ENCODE data around the gene LYPLA2. TPM values are rescaled to one million over a fixed set of nuclear protein-coding genes. Genes with fewer than 3 reads are reported as not detected.
"Not testable (repeated sequence)": the region's sequence is repeated elsewhere in the genome, so short reads cannot be mapped to it uniquely, and the experiment has no call there.

Gene LYPLA2
- total RNA-seq, 1 donor from 2014 or later: 86.4 TPM

DNA sequence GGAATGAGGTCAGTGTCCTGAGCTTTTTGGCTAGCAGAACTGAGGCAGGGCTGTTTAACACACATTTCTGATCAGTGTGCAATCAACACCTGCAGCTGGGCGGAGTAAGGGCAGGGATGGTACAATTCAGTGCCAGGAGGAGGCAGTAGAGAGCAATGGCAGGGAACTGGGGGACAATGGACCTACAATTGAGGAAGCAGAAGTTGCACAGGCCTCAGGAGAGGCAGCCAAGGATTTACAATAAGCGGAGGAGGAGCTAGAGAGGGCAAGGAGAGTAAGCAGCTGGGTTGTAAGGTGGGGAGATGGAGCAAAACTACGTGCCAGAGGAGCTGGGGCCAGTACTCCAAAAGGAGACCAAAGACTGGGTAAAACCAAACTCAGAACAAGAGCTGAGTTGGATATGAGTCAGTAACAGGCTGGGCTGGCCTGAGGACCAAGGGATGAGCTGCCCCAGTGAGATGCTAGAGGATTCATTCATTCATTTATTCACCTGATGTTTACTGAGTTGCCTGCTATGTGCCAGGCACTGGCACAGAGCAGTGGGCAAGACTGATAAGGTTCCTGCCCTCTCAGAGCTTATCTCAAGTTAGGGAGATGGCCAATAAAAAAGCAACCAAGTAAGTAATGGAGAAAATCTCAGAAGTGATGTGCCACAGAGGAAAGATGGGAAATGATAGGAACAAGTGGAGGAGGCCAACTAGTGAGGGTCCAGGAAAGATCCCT, 20.0 kb downstream of the LYPLA2 start:
- peaks cover 17% of the 10 kb centered on the region for H3K36me3 Mint-ChIP-seq (ENCODE audit: low read depth)
- no peak overlapping the region for H3K4me3 Mint-ChIP-seq (ENCODE audit: low read depth)
- DNase-seq (ENCODE audit: low spot score): peak; percentile 53
- H3K9me3 Mint-ChIP-seq: no peaks in the 10 kb centered on the region
- H3K27ac Mint-ChIP-seq: no peak overlapping the region
- peaks cover 3% of the 10 kb centered on the region for H3K4me1 Mint-ChIP-seq (ENCODE audit: low read depth)
- intact Hi-C loops (cut with micrococcal nuclease): loop anchor here (1.0 kb wide), 1 partner anchor 106 kb away; no protein-coding TSS in a partner anchor
- H3K27me3 Mint-ChIP-seq (ENCODE audit: low read depth): no peaks in the 10 kb centered on the region

DNA sequence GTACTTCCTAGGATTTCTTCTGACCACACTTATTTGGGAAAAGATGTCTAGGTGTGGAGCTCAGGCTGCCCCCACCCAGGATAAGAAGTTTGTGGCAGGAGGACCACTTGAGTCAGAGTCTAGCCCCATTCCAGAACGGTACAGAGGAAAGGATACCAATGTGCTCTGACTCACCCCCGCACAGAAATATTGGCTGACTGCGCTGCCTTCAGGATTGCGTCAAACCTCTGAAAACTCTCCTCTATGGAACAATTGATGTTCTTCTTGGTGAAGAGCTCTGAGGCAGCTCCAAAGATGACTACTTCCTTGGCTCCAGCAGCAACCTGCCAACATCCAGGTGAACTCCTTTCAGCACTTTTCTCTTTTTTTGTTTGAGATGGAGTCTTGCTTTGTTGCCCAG, 23.1 kb downstream of the LYPLA2 start:
- no peaks in the 10 kb centered on the region for H3K9me3 Mint-ChIP-seq
- peaks cover 17% of the 10 kb centered on the region for H3K36me3 Mint-ChIP-seq (ENCODE audit: low read depth)
- no peak for DNase-seq (ENCODE audit: low spot score)
- H3K4me3 Mint-ChIP-seq (ENCODE audit: low read depth): no peak overlapping the region
- H3K27me3 Mint-ChIP-seq (ENCODE audit: low read depth): no peaks in the 10 kb centered on the region
- no peak overlapping the region for H3K27ac Mint-ChIP-seq
- intact Hi-C loops (cut with micrococcal nuclease): no loop called here
- peaks cover 2% of the 10 kb centered on the region for H3K4me1 Mint-ChIP-seq (ENCODE audit: low read depth)

DNA sequence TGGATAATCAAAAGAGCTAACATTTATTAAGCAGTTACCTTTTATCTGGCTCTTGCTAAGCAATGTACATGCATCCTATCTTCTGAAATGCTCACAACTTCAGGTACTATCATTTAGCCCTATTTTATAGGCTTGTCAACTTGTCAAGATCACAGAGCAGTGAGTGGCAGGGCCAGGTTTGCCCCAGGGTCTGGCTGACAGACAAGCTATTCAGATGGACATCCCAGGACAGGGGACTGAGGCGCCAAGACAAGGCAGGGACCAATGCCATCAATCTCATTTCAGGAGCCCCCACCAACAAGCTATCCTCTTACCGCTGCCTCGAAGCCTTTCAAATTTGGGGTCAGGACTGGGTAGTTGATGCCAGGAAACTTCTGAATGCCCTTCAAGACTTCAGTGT, 25.4 kb downstream of the LYPLA2 start:
- H3K4me1 Mint-ChIP-seq (ENCODE audit: low read depth): no peaks in the 10 kb centered on the region
- no peaks in the 10 kb centered on the region for H3K27me3 Mint-ChIP-seq (ENCODE audit: low read depth)
- DNase-seq (ENCODE audit: low spot score): no peak
- no peaks in the 10 kb centered on the region for H3K9me3 Mint-ChIP-seq
- H3K4me3 Mint-ChIP-seq (ENCODE audit: low read depth): no peak overlapping the region
- peaks cover 12% of the 10 kb centered on the region for H3K36me3 Mint-ChIP-seq (ENCODE audit: low read depth)
- intact Hi-C loops (cut with micrococcal nuclease): no loop called here
- H3K27ac Mint-ChIP-seq: no peak overlapping the region

DNA sequence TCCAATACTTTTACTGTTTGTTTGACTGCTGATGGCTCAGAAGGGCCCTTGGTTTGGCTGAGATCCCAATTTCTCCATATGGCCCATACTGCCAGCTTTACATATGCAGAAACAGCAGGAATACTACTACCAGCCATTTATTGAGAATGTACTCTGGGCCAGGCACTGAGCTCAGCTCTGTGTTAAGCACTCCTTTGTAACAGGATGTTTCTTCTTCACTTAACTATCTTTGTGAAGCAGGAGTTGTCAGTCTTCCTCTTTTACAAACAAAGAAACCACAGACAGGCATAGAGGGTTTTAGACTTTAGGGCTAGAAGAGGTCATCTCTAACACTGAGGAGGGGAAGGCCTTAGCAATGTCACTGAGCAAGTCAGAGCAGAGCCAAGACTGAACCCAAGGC, 26.0 kb downstream of the LYPLA2 start:
- no peaks in the 10 kb centered on the region for H3K4me1 Mint-ChIP-seq (ENCODE audit: low read depth)
- intact Hi-C loops (cut with micrococcal nuclease): no loop called here
- H3K36me3 Mint-ChIP-seq (ENCODE audit: low read depth): peaks cover 10% of the 10 kb centered on the region
- no peaks in the 10 kb centered on the region for H3K9me3 Mint-ChIP-seq
- no peaks in the 10 kb centered on the region for H3K27me3 Mint-ChIP-seq (ENCODE audit: low read depth)
- no peak overlapping the region for H3K27ac Mint-ChIP-seq
- no peak overlapping the region for H3K4me3 Mint-ChIP-seq (ENCODE audit: low read depth)
- DNase-seq (ENCODE audit: low spot score): no peak

DNA sequence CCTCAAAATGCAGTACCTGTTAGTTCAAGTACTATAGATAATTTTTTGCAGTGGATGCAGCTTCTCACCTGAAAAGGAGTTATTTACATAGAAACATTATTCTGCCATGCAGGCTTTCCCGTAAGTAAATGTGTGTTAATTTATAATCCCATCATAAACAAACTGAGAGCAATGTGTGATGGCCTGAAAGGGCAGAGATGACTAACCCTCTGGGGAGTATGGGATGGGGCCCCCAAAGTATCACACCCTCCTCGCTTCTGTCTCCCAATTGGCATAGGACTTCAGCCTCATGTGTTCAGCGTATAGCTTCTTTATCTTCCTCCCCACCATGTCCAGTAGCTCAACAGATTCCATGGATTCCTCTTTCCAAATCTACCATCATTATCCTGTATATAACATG, 26.7 kb downstream of the LYPLA2 start:
- intact Hi-C loops (cut with micrococcal nuclease): no loop called here
- H3K36me3 Mint-ChIP-seq (ENCODE audit: low read depth): peaks cover 7% of the 10 kb centered on the region
- no peak overlapping the region for H3K27ac Mint-ChIP-seq
- H3K4me1 Mint-ChIP-seq (ENCODE audit: low read depth): no peaks in the 10 kb centered on the region
- H3K9me3 Mint-ChIP-seq: no peaks in the 10 kb centered on the region
- no peak for DNase-seq (ENCODE audit: low spot score)
- H3K27me3 Mint-ChIP-seq (ENCODE audit: low read depth): no peaks in the 10 kb centered on the region
- no peak overlapping the region for H3K4me3 Mint-ChIP-seq (ENCODE audit: low read depth)

DNA sequence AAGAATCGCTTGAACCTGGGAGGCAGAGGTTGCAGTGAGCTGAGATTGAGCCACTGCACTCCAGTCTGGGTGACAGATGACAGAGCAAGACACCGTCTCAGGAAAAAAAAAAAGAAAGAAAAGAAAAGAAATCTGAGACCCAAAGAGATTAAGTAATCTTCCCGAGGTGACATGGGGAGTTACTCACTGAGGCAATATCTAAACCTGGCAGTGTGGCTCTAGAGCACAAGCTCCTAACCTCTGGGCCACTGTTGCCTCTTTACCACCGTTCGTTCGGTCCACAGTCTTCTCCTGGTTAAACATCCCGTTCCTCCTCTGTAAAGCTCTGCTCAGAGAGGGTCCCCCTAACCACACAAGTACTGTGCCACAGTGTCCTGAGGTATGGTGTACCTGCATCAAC, 32.8 kb downstream of the LYPLA2 start:
- Mint-ChIP-seq H3K27me3 (ENCODE audit: low read depth) (no peaks in the 10 kb centered on the region), H3K4me3 (ENCODE audit: low read depth) (peak overlapping the region; percentile 93), H3K36me3 (ENCODE audit: low read depth) (peaks cover 2% of the 10 kb centered on the region), H3K27ac (peak overlapping the region; percentile 38), H3K4me1 (ENCODE audit: low read depth) (peaks cover 16% of the 10 kb centered on the region), H3K9me3 (no peaks in the 10 kb centered on the region)
- intact Hi-C loops (cut with micrococcal nuclease): no loop called here
- DNase-seq (ENCODE audit: low spot score): no peak

DNA sequence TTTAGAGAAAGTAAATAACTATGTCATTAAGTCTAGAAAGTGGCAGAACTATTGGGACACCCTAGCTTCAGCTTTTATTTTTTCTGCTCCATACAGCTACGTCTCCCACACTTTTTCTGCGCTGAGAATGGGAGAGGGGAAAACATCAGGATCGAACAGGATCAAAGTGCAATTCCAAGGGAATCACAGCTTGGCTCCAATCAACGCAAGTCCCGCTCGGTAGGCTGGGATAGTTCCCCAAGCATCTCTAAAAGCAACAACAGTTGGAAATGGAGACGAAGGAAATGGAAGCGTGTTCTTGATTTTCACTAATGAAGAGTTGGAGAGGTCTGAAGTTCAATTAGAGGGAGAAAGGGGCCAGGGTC, 33.7 kb downstream of the LYPLA2 start:
- Mint-ChIP-seq H3K27me3 (ENCODE audit: low read depth) (no peaks in the 10 kb centered on the region), H3K4me1 (ENCODE audit: low read depth) (peaks cover 16% of the 10 kb centered on the region), H3K9me3 (no peaks in the 10 kb centered on the region), H3K4me3 (ENCODE audit: low read depth) (peak overlapping the region; percentile 93), H3K27ac (peak overlapping the region; percentile 91), H3K36me3 (ENCODE audit: low read depth) (peaks cover 2% of the 10 kb centered on the region)
- DNase-seq (ENCODE audit: low spot score): no peak
- intact Hi-C loops (cut with micrococcal nuclease): loop anchor here (5.0 kb wide), 1 partner anchor 93 kb away; no protein-coding TSS in a partner anchor

DNA sequence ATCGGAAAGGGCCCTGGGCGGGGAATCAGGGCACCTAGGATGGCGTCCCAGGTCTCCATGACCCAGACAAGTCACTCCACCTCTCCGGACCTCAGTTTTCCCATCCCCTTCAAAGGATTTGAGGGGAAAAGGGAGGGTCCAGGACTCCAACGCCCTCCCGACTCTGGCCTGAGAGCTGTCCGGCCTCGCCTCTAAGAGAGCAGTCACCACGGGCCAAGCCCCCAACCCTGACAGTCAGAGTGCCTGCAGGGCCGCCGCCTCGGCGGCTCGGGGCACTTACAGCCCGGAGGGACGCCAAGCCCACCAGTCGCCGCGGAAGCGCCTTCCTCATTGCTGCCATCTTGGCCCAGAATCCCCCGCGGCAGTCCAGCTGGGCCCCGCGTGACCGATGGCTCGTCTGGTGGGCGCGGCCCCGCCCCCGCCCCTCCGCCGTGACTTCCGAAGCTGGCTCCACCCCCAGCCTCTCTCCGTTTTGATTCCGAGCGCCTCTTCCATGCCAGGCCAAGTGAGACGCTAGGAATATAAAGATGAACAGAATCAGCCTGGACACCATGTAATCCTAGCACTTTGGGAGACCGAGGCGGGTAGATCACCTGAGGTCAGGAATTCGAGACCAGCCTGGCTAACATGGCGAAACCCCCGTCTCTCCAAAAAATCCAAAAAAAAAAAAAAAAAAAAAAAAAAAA, 34.3 kb downstream of the LYPLA2 start, which contains the start of gene HMGCL:
Gene HMGCL (minus strand): TSS at position 354 of the 686 bp plus-strand sequence. CDS start 14 bp downstream, at position 340.
- DNase-seq (ENCODE audit: low spot score): peak; percentile 82
- Mint-ChIP-seq H3K36me3 (ENCODE audit: low read depth) (peaks cover 2% of the 10 kb centered on the region), H3K4me1 (ENCODE audit: low read depth) (peaks cover 16% of the 10 kb centered on the region), H3K27me3 (ENCODE audit: low read depth) (no peaks in the 10 kb centered on the region), H3K27ac (peak within 1 kb of the TSS; percentile 91), H3K4me3 (ENCODE audit: low read depth) (peak within 1 kb of the TSS; percentile 93), H3K9me3 (no peaks in the 10 kb centered on the region)
- intact Hi-C loops (cut with micrococcal nuclease): loop anchor here (5.0 kb wide), 1 partner anchor 92 kb away; no protein-coding TSS in a partner anchor

DNA sequence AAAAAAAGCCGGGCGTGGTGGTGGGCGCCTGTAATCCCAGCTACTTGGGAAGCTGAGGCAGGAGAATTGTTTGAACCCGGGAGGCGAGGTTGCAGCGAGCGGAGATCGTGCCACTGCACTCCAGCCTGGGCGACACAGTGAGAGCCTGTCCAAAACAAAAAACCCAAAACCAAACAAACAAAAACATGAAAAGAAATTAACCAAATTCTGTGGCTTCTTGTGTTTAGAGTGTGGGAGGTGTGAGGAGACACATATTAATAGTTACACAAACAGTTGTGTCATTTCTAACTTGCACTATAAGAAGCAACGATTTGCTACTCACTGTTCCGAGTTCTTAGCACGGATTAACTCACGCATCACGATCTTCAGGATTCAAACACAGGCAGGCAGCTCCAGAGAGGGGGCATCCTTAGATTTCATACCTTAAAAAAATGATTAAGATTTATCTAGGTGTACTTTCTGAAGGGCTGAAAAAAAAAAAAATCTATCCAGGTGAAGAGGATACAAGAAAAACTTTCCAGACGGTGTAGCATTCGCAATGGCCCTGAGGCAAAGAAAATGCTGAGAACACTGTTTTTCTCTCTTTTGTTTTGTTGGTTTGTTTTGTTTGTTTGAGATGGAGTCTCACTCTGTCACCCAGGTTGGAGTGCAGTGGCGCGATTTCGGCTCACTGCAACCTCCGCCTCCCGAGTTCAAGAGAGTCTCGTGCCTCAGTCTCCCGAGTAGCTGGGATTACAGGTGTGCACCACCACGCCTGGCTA, 35.0 kb downstream of the LYPLA2 start:
- no peaks in the 10 kb centered on the region for H3K27me3 Mint-ChIP-seq (ENCODE audit: low read depth)
- no peak for DNase-seq (ENCODE audit: low spot score)
- peak overlapping the region; percentile 91 for H3K27ac Mint-ChIP-seq
- H3K36me3 Mint-ChIP-seq (ENCODE audit: low read depth): peaks cover 2% of the 10 kb centered on the region
- no peaks in the 10 kb centered on the region for H3K9me3 Mint-ChIP-seq
- peak overlapping the region; percentile 93 for H3K4me3 Mint-ChIP-seq (ENCODE audit: low read depth)
- H3K4me1 Mint-ChIP-seq (ENCODE audit: low read depth): peaks cover 19% of the 10 kb centered on the region
- intact Hi-C loops (cut with micrococcal nuclease): loop anchor here (5.0 kb wide), 1 partner anchor 91 kb away; no protein-coding TSS in a partner anchor

DNA sequence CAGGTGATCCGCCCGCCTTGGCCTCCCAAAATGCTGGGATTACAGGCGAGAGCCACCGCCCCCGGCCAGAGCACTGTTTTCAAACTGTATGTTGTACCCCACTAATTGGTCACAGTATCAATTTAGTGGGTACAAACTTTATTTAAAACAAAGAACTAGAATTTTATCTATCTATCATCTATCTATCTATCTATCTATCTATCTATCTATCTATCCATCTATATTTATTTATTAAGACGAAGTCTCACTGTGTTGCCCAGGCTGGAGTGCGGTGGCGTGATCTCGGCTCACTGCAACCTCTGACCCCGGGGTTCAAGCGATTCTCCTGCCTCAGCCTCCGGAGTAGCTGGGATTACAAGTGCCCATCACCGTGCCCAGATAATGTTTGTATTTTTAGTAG, 35.6 kb downstream of the LYPLA2 start:
- not testable (repeated sequence) for H3K27me3 Mint-ChIP-seq (ENCODE audit: low read depth); H3K27ac Mint-ChIP-seq; H3K9me3 Mint-ChIP-seq; H3K36me3 Mint-ChIP-seq (ENCODE audit: low read depth); DNase-seq (ENCODE audit: low spot score)
- Mint-ChIP-seq H3K4me3 (ENCODE audit: low read depth) (peak overlapping the region; percentile 5), H3K4me1 (ENCODE audit: low read depth) (peaks cover 19% of the 10 kb centered on the region)
- intact Hi-C loops (cut with micrococcal nuclease): loop anchor here (5.0 kb wide), 1 partner anchor 91 kb away; no protein-coding TSS in a partner anchor

DNA sequence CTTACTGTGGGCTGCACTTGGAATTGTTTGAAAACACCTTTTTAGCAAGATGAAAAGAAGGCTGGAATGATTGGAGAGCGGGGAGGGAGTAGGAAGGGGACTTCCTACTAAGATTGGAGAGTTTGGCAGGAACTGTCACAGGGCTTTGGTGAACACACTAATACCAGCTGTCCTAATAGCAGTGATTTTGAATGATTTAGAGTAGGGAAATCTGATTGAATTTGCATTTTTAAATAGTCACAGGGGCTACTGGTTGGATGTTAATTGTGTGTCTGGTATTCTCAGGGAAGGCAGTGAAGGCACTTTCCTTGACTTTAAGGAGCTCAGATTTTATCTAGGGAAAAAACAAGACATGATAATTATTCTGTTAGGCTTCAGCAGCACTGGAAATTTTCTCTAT, 36.8 kb downstream of the LYPLA2 start:
- Mint-ChIP-seq H3K9me3 (no peaks in the 10 kb centered on the region), H3K36me3 (ENCODE audit: low read depth) (peaks cover 2% of the 10 kb centered on the region), H3K27me3 (ENCODE audit: low read depth) (peaks cover 3% of the 10 kb centered on the region), H3K27ac (no peak overlapping the region), H3K4me3 (ENCODE audit: low read depth) (no peak overlapping the region), H3K4me1 (ENCODE audit: low read depth) (peaks cover 19% of the 10 kb centered on the region)
- intact Hi-C loops (cut with micrococcal nuclease): loop anchor here (5.0 kb wide), 1 partner anchor 90 kb away; no protein-coding TSS in a partner anchor
- no peak for DNase-seq (ENCODE audit: low spot score)

DNA sequence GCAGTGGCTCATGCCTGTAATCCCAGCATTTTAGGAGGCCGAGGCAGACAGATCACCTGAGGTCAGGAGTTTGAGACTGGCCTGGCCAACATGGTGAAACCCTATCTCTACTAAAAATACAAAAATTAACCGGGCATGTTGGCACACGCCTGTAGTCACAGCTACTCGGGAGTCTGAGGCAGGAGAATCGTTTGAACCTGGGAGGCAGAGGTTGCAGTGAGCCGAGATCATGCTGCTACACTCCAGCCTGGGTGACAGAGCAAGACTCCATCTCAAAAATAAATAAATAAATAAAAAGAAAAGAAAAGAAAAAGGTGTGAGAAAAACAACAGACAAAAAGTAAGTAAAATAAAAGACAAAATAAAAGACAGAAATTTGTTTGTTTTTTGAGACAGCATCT, 43.2 kb downstream of the LYPLA2 start:
- intact Hi-C loops (cut with micrococcal nuclease); H3K9me3 Mint-ChIP-seq; H3K36me3 Mint-ChIP-seq (ENCODE audit: low read depth); H3K27me3 Mint-ChIP-seq (ENCODE audit: low read depth); DNase-seq (ENCODE audit: low spot score); H3K27ac Mint-ChIP-seq; H3K4me3 Mint-ChIP-seq (ENCODE audit: low read depth): not testable (repeated sequence)
- peaks cover 19% of the 10 kb centered on the region for H3K4me1 Mint-ChIP-seq (ENCODE audit: low read depth)

All from activated T-helper 2 cell treated with anti-CD3 and anti-CD28 coated beads, Interferon-gamma antibody, Interleukin-2, Interleukin-4, amounts not matched to agents 10 μg/mL and 5 μg/mL and 100 μg/mL, durations not matched to agents 14 hours and 24 hours and 36 hours (primary cell).